HCT116 (cell line): ENCODE data around the gene SRRT. TPM values are rescaled to one million over a fixed set of nuclear protein-coding genes. Genes with fewer than 3 reads are reported as not detected.

Experiments used
- ATAC-seq: fragments of 200-7000 bp; cut with Tn5 transposase; 2 replicates; pipeline ENCODE4 v1.9.1; 2020; ENCODE audit warnings: mild to moderate bottlenecking, moderate library complexity
- BruUV-seq: library from RNA; stranded (reverse); fragments of 400-500 nt; replicated peaks from 2 replicates; lab custom pipeline; 2021; lab: Mats Ljungman, UMichigan
- CTCF ChIA-PET: fragments of 300-600 bp; sonication (Branson Sonifier 250); formaldehyde crosslinking; loops from one replicate; lab custom pipeline; 2021; ENCODE audit warnings: antibody characterized with exemption; lab: Charles Lee
- POLR2A ChIA-PET: fragments of 300-600, 350-600 bp; sonication (Branson Sonifier 250); formaldehyde crosslinking; loops from one replicate; lab custom pipeline; 2021; ENCODE audit warnings: antibody characterized with exemption; lab: Charles Lee
- RAD21 ChIA-PET, 2 experiments: fragments of 300-600 bp; sonication (Branson Sonifier 250); formaldehyde crosslinking; loops; one replicate each; lab custom pipeline; 2023; ENCODE audit warnings: low total read pairs in 2 of 2; ENCODE audit not compliant: uncharacterized antibody in 2 of 2, unreplicated experiment in 2 of 2, low non-redundant PET in 1 of 2; lab: Charles Lee
- DNase-seq: peaks from one replicate; pipeline ENCODE4 v3.0.0-alpha.2; 2010; ENCODE audit warnings: low read depth, low spot score
- H2AFZ ChIP-seq: fragments of 200-600 bp; shearing (Covaris generic), sonication (generic); 2 replicates; pipeline ENCODE4 v1.6.1; 2017; ENCODE audit warnings: low read depth, mixed run types, mixed read lengths, antibody characterized with exemption, low read length; ENCODE audit not compliant: poor library complexity, severe bottlenecking
- H3K27ac ChIP-seq: 2 replicates; pipeline ENCODE4 v1.5.1; 2012; ENCODE audit warnings: low read depth, low read length
- H3K27me3 ChIP-seq: fragments of 200-600 bp; sonication (generic); 2 replicates; pipeline ENCODE4 v1.6.1; 2016; ENCODE audit warnings: mixed run types, low read length, mixed read lengths; ENCODE audit not compliant: insufficient read depth
- H3K36me3 ChIP-seq, 2 experiments: fragments of 200-500 bp in 1 of 2; fragments of 200-600 bp in 1 of 2; sonication (Bioruptor generic) in 1 of 2; sonication (generic) in 1 of 2; 2 replicates each; pipeline versions ENCODE4 v1.5.1 to v1.6.1; 2014 to 2016; ENCODE audit warnings: low read length in 2 of 2, inconsistent platforms in 1 of 2, mixed read lengths in 1 of 2, mixed run types in 1 of 2; ENCODE audit not compliant: insufficient read depth in 2 of 2, control insufficient read depth in 1 of 2
- H3K4me1 ChIP-seq, 2 experiments: fragments of 200-600 bp in 1 of 2; sonication (generic) in 1 of 2; 2 replicates each; pipeline versions ENCODE4 v1.5.1 to v1.6.1; 2012 to 2017; ENCODE audit warnings: low read length in 2 of 2, inconsistent platforms in 1 of 2, mild to moderate bottlenecking in 1 of 2, mixed read lengths in 1 of 2, mixed run types in 1 of 2, moderate library complexity in 1 of 2; ENCODE audit not compliant: insufficient read depth in 2 of 2, control insufficient read depth in 1 of 2
- H3K4me2 ChIP-seq: fragments of 200-600 bp; sonication (generic); 2 replicates; pipeline ENCODE4 v1.6.1; 2017; ENCODE audit warnings: mixed run types, low read length, mixed read lengths
- H3K4me3 ChIP-seq, 2 experiments: fragments of 200-600 bp in 1 of 2; sonication (generic) in 1 of 2; replicated peaks in 1 of 2; 2 replicates each; pipeline ENCODE4 v1.5.1; 2011 to 2016; ENCODE audit warnings: low read length in 2 of 2, control low read depth in 1 of 2, low read depth in 1 of 2, mild to moderate bottlenecking in 1 of 2, mixed read lengths in 1 of 2, mixed run types in 1 of 2
- H3K79me2 ChIP-seq: fragments of 200-600 bp; sonication (generic); 2 replicates; pipeline ENCODE4 v1.6.1; 2017; ENCODE audit warnings: mild to moderate bottlenecking, mixed run types, low read length, moderate library complexity, mixed read lengths; ENCODE audit not compliant: insufficient read depth
- H3K9ac ChIP-seq: fragments of 200-600 bp; sonication (generic); 2 replicates; pipeline ENCODE4 v1.6.1; 2016; ENCODE audit warnings: low read length, mixed read lengths
- H3K9me2 ChIP-seq: fragments of 200-600 bp; sonication (generic), shearing (Covaris generic); 2 replicates; pipeline ENCODE4 v1.6.1; 2017; ENCODE audit warnings: mixed run types, mild to moderate bottlenecking, moderate library complexity; ENCODE audit not compliant: insufficient read depth
- H3K9me3 ChIP-seq, 2 experiments: fragments of 200-500 bp in 1 of 2; fragments of 200-600 bp in 1 of 2; sonication (Bioruptor generic) in 1 of 2; sonication (generic) in 1 of 2; 2 replicates each; pipeline ENCODE4 v1.6.1; 2014 to 2017; ENCODE audit warnings: low read length in 2 of 2, mixed read lengths in 2 of 2, inconsistent platforms in 1 of 2, low read depth in 1 of 2, mild to moderate bottlenecking in 1 of 2, mixed run types in 1 of 2, moderate library complexity in 1 of 2; ENCODE audit not compliant: control insufficient read depth in 1 of 2, insufficient read depth in 1 of 2
- H4K20me1 ChIP-seq: fragments of 200-600 bp; sonication (generic), shearing (Covaris generic); 2 replicates; pipeline ENCODE4 v1.6.1; 2017; ENCODE audit warnings: mixed run types, mild to moderate bottlenecking, moderate library complexity; ENCODE audit not compliant: insufficient read depth
- ATF3 ChIP-seq: IDR thresholded peaks from 2 replicates; pipeline ENCODE4 v1.6.1; 2012
- EGR1 ChIP-seq: IDR thresholded peaks from 2 replicates; pipeline ENCODE4 v1.6.1; 2012; ENCODE audit warnings: low read depth
- ELF1 ChIP-seq: IDR thresholded peaks from 2 replicates; pipeline ENCODE4 v1.6.1; 2012; ENCODE audit warnings: low read depth, borderline replicate concordance
- EZH2 ChIP-seq: fragments of 200-600 bp; sonication (generic); IDR thresholded peaks from 2 replicates; pipeline ENCODE4 v1.6.1; 2017; ENCODE audit warnings: antibody characterized with exemption, mixed run types
- EZH2phosphoT487 ChIP-seq: fragments of 200-600 bp; IDR thresholded peaks from 2 replicates; pipeline ENCODE4 v1.6.1; 2018; ENCODE audit warnings: antibody characterized with exemption, borderline replicate concordance
- JUND ChIP-seq: IDR thresholded peaks from 2 replicates; pipeline ENCODE4 v1.6.1; 2012
- POLR2A ChIP-seq: IDR thresholded peaks from 2 replicates; pipeline ENCODE4 v1.7.0; 2011; ENCODE audit warnings: borderline replicate concordance; ENCODE audit not compliant: insufficient read depth, insufficient read length; ENCODE audit errors: extremely low read depth
- POLR2AphosphoS5 ChIP-seq: IDR thresholded peaks from 2 replicates; pipeline ENCODE4 v1.6.1; 2011; ENCODE audit warnings: mild to moderate bottlenecking, low read depth, low read length, moderate library complexity
- RAD21 ChIP-seq: IDR thresholded peaks from 2 replicates; pipeline ENCODE4 v1.6.1; 2012; ENCODE audit warnings: low read depth, mild to moderate bottlenecking
- SIN3A ChIP-seq: IDR thresholded peaks from 2 replicates; pipeline ENCODE4 v1.6.1; 2012; ENCODE audit warnings: low read depth
- SP1 ChIP-seq: IDR thresholded peaks from 2 replicates; pipeline ENCODE4 v1.6.1; 2012; ENCODE audit warnings: low read depth
- SRF ChIP-seq: IDR thresholded peaks from 2 replicates; pipeline ENCODE4 v1.6.1; 2012; ENCODE audit warnings: low read depth
- TCF7L2 ChIP-seq: IDR thresholded peaks from 2 replicates; pipeline ENCODE4 v1.7.0; 2011; ENCODE audit warnings: borderline replicate concordance, inconsistent platforms; ENCODE audit not compliant: insufficient read depth, insufficient read length; ENCODE audit errors: extremely low read depth
- YY1 ChIP-seq: IDR thresholded peaks from 2 replicates; pipeline ENCODE4 v1.6.1; 2011; ENCODE audit warnings: low read length, low read depth, moderate library complexity, mild to moderate bottlenecking; ENCODE audit not compliant: insufficient replicate concordance; ENCODE audit errors: extremely low read depth
- ZBTB33 ChIP-seq: IDR thresholded peaks from 2 replicates; pipeline ENCODE4 v1.6.1; 2011; ENCODE audit warnings: mild to moderate bottlenecking, low read length, moderate library complexity; ENCODE audit not compliant: insufficient replicate concordance; ENCODE audit errors: extremely low read depth
- ZNF274 ChIP-seq: fragments of 200-500 bp; sonication (Bioruptor generic); IDR thresholded peaks from 2 replicates; pipeline ENCODE4 v1.6.1; 2014; ENCODE audit warnings: mild to moderate bottlenecking, low read depth, low read length, inconsistent platforms
- intact Hi-C: fragments of 100-400 bp; cut with micrococcal nuclease; formaldehyde crosslinking; loops from 2 replicates; pipeline ENCODE4 v1.10.0; 2022
- total RNA-seq: library from RNA; stranded (reverse); gene quantifications from one replicate; pipeline ENCODE4 v1.2.1, GENCODE V29; 2021; ENCODE audit not compliant: unreplicated experiment
- TF ChIP-seq, protein P1 (sequence below), 3 experiments: fragments of 200-600 bp in 1 of 3; sonication (generic) in 1 of 3; IDR thresholded peaks in 2 of 3; conservative IDR thresholded peaks in 1 of 3; 2 replicates each; pipeline ENCODE4 v1.5.1; 2012 to 2017; ENCODE audit warnings: low read depth in 2 of 3, low read length in 2 of 3, antibody characterized with exemption in 1 of 3, borderline replicate concordance in 1 of 3, control low read depth in 1 of 3, mild to moderate bottlenecking in 1 of 3, mixed read lengths in 1 of 3, mixed run types in 1 of 3, moderate library complexity in 1 of 3; ENCODE audit not compliant: insufficient read depth in 1 of 3
- TF ChIP-seq, protein P2 (sequence below): IDR thresholded peaks from 2 replicates; pipeline ENCODE4 v1.6.1; 2012; ENCODE audit warnings: low read depth

The SRRT gene
- total RNA-seq, 1 experiment from 2014 or later: 252 TPM

- Histone ChIP-seq H3K27me3 (no peaks in the 10 kb centered on the region; the same call in 1 of the 2 replicates), H3K79me2 (peaks cover 3% of the 10 kb centered on the region), H3K4me1 (peaks cover 12 to 53% of the 10 kb centered on the region in 2 experiments), H3K9me3 (no peaks in the 10 kb centered on the region), H3K9ac (no peak overlapping the region), H3K9me2 (no peaks in the 10 kb centered on the region), H3K36me3 (peaks cover 0 to under 1% of the 10 kb centered on the region in 2 experiments; a peak in 1 of 4 replicates), H3K4me2 (peak overlapping the region; percentile 91), H3K27ac (no peak overlapping the region), H3K4me3 (peak overlapping the region in 1 of 2 experiments; percentile 60; a peak in 2 of 4 replicates), H4K20me1 (no peaks in the 10 kb centered on the region), H2AFZ (no peak overlapping the region)
- ChIA-PET POLR2A (interaction anchor here (1.2 kb wide), 1 partner anchor 233 kb away, joined by 3 read pairs; the partner anchor contains the start of gene SERPINE1), RAD21 (interaction anchor here in 1 of 2 experiments (1.4 kb wide), 1 partner anchor 389 kb away, joined by 3 read pairs; no protein-coding TSS in a partner anchor), CTCF (interaction anchor here (1.2 to 1.4 kb wide), 4 partner anchors 165 to 262 kb away, joined by 3 to 4 read pairs (median 3); no protein-coding TSS in a partner anchor)
- ATAC-seq: no peak
- intact Hi-C loops: no loop called here
- no peak for DNase-seq
- no TSS peak for BruUV-seq
- TF ChIP-seq, protein P1, sequence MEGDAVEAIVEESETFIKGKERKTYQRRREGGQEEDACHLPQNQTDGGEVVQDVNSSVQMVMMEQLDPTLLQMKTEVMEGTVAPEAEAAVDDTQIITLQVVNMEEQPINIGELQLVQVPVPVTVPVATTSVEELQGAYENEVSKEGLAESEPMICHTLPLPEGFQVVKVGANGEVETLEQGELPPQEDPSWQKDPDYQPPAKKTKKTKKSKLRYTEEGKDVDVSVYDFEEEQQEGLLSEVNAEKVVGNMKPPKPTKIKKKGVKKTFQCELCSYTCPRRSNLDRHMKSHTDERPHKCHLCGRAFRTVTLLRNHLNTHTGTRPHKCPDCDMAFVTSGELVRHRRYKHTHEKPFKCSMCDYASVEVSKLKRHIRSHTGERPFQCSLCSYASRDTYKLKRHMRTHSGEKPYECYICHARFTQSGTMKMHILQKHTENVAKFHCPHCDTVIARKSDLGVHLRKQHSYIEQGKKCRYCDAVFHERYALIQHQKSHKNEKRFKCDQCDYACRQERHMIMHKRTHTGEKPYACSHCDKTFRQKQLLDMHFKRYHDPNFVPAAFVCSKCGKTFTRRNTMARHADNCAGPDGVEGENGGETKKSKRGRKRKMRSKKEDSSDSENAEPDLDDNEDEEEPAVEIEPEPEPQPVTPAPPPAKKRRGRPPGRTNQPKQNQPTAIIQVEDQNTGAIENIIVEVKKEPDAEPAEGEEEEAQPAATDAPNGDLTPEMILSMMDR (IDR thresholded peaks at IDR 0.05 in 2 of 3, conservative IDR thresholded peaks at IDR 0.05 in 1 of 3; ENCODE audit: borderline replicate concordance in 1 of 3, insufficient read depth in 1 of 3, low read depth in 2 of 3, low read length in 2 of 3): no peak
- TF ChIP-seq ELF1: no peak
- no peak for TF ChIP-seq EGR1
- no peak for TF ChIP-seq POLR2A
- no peak for TF ChIP-seq SRF
- TF ChIP-seq ZBTB33: no peak
- TF ChIP-seq EZH2: no peak
- no peak for TF ChIP-seq YY1
- no peak for TF ChIP-seq EZH2phosphoT487
- TF ChIP-seq, protein P2, sequence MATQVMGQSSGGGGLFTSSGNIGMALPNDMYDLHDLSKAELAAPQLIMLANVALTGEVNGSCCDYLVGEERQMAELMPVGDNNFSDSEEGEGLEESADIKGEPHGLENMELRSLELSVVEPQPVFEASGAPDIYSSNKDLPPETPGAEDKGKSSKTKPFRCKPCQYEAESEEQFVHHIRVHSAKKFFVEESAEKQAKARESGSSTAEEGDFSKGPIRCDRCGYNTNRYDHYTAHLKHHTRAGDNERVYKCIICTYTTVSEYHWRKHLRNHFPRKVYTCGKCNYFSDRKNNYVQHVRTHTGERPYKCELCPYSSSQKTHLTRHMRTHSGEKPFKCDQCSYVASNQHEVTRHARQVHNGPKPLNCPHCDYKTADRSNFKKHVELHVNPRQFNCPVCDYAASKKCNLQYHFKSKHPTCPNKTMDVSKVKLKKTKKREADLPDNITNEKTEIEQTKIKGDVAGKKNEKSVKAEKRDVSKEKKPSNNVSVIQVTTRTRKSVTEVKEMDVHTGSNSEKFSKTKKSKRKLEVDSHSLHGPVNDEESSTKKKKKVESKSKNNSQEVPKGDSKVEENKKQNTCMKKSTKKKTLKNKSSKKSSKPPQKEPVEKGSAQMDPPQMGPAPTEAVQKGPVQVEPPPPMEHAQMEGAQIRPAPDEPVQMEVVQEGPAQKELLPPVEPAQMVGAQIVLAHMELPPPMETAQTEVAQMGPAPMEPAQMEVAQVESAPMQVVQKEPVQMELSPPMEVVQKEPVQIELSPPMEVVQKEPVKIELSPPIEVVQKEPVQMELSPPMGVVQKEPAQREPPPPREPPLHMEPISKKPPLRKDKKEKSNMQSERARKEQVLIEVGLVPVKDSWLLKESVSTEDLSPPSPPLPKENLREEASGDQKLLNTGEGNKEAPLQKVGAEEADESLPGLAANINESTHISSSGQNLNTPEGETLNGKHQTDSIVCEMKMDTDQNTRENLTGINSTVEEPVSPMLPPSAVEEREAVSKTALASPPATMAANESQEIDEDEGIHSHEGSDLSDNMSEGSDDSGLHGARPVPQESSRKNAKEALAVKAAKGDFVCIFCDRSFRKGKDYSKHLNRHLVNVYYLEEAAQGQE: no peak
- TF ChIP-seq SP1: no peak
- TF ChIP-seq ATF3: no peak
- TF ChIP-seq RAD21: no peak
- TF ChIP-seq ZNF274: no peak
- TF ChIP-seq TCF7L2: no peak
- no peak for TF ChIP-seq POLR2AphosphoS5
- TF ChIP-seq JUND: no peak
- no peak for TF ChIP-seq SIN3A
Measured at GRCh38 chr7:100893910-100894721, 19.2 kb downstream of the SRRT start.
